OCI-LY7 (cell line): ENCODE measurements around the gene SMIM45.

ENCODE experiments used
- CTCF ChIP-seq: fragments of 200-600 bp; sonication (generic); conservative IDR thresholded peaks from 2 replicates; pipeline ENCODE4 v1.5.1; 2014; ENCODE audit warnings: mild to moderate bottlenecking, antibody characterized with exemption, low read length, moderate library complexity, mixed read lengths
- EZH2phosphoT487 ChIP-seq: fragments of 200-600 bp; sonication (generic); IDR thresholded peaks from 2 replicates; pipeline ENCODE4 v1.6.1; 2018; ENCODE audit warnings: low read depth, borderline replicate concordance, mild to moderate bottlenecking, mixed run types, antibody characterized with exemption, low read length, moderate library complexity, mixed read lengths

GRCh38 chr22:41982865-41983264 is 30.9 kb downstream of the SMIM45 start:
- TF ChIP-seq CTCF (no peak), EZH2phosphoT487 (no peak)
